NB4 (cell line): ENCODE results near the gene CAVIN4.

Experiments
- DNase-seq: peaks from one replicate; pipeline ENCODE4 v3.0.0; 2010; ENCODE audit warnings: low read depth
- H3K4me3 ChIP-seq: one replicate; pipeline ENCODE4 v1.5.1; 2011; ENCODE audit warnings: mild to moderate bottlenecking, low read depth, low read length, moderate library complexity
- MYC ChIP-seq: IDR thresholded peaks from 2 replicates; pipeline ENCODE4 v1.6.1; 2011; ENCODE audit warnings: low read depth, low read length
- POLR2A ChIP-seq: IDR thresholded peaks from 2 replicates; pipeline ENCODE4 v1.6.1; 2011; ENCODE audit warnings: mild to moderate bottlenecking; ENCODE audit not compliant: insufficient read length; ENCODE audit errors: extremely low read depth
- TF ChIP-seq, protein P1 (sequence below): IDR thresholded peaks from one replicate; pipeline ENCODE4 v1.5.1; 2012; ENCODE audit warnings: low read depth, low read length
- TF ChIP-seq, protein P2 (sequence below): IDR thresholded peaks from 2 replicates; pipeline ENCODE4 v1.6.1; 2011; ENCODE audit warnings: low read depth, low read length

CAVIN4 gene, protein sequence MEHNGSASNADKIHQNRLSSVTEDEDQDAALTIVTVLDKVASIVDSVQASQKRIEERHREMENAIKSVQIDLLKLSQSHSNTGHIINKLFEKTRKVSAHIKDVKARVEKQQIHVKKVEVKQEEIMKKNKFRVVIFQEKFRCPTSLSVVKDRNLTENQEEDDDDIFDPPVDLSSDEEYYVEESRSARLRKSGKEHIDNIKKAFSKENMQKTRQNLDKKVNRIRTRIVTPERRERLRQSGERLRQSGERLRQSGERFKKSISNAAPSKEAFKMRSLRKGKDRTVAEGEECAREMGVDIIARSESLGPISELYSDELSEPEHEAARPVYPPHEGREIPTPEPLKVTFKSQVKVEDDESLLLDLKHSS

DNA sequence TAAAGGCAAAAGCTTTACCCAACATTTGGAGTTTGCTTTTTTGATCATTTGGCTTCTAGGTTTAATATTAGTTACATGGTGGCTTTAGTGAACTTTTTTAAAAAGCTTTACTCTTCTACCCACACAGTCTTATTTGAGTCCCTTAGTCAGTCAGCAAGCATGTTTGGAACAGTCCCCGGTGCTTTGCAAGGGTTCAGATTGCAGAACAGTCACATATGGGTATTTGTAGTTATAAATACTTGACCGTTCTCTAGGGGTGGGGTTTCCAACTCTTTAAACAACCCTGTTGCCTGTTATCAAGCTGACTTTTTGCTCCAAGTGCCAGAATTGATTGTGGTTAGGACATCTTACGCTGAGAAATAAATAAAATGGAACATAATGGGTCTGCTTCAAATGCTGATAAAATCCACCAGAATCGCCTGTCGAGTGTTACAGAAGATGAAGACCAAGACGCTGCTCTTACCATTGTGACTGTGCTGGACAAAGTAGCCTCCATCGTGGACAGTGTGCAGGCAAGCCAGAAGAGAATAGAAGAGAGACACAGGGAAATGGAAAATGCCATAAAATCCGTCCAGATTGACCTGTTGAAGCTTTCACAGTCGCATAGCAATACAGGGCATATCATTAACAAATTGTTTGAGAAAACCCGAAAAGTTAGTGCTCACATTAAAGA lies at the start of gene CAVIN4:
Gene CAVIN4, plus strand, starts transcription at position 304 of the 673 bp plus-strand sequence. Its CDS starts 65 bp downstream, at position 369.
- TF ChIP-seq, protein P1, sequence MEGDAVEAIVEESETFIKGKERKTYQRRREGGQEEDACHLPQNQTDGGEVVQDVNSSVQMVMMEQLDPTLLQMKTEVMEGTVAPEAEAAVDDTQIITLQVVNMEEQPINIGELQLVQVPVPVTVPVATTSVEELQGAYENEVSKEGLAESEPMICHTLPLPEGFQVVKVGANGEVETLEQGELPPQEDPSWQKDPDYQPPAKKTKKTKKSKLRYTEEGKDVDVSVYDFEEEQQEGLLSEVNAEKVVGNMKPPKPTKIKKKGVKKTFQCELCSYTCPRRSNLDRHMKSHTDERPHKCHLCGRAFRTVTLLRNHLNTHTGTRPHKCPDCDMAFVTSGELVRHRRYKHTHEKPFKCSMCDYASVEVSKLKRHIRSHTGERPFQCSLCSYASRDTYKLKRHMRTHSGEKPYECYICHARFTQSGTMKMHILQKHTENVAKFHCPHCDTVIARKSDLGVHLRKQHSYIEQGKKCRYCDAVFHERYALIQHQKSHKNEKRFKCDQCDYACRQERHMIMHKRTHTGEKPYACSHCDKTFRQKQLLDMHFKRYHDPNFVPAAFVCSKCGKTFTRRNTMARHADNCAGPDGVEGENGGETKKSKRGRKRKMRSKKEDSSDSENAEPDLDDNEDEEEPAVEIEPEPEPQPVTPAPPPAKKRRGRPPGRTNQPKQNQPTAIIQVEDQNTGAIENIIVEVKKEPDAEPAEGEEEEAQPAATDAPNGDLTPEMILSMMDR, result no peak
- TF ChIP-seq, protein P2, sequence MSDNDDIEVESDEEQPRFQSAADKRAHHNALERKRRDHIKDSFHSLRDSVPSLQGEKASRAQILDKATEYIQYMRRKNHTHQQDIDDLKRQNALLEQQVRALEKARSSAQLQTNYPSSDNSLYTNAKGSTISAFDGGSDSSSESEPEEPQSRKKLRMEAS, result no peak
- no peak for TF ChIP-seq POLR2A
- no peak for DNase-seq
- H3K4me3 ChIP-seq, result no peak within 1 kb of the TSS

DNA sequence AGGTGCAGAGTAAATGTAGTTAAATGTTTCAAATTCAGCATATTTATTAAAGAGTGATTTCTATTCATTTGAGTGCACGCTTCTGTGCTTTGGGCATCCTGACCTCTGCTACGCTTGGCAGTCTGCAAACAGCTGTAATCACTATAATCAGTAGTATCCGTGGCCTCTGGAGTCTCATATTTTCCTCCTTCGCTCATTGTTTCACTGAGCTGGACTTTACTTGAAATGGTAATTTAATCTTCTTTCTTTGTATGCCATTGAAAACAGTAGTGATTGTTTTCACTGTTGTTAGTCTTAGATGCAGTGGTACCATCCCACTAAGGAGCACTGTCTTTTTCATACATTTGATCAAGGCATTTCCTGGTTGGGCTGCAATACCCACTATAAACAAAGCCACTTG lies 43.5 kb upstream of the CAVIN4 start:
- TF ChIP-seq MYC, result no peak
- TF ChIP-seq POLR2A, result no peak
- TF ChIP-seq, protein P2, result no peak
- TF ChIP-seq, protein P1, result no peak
- H3K4me3 ChIP-seq, result no peak overlapping the region
- no peak for DNase-seq

DNA sequence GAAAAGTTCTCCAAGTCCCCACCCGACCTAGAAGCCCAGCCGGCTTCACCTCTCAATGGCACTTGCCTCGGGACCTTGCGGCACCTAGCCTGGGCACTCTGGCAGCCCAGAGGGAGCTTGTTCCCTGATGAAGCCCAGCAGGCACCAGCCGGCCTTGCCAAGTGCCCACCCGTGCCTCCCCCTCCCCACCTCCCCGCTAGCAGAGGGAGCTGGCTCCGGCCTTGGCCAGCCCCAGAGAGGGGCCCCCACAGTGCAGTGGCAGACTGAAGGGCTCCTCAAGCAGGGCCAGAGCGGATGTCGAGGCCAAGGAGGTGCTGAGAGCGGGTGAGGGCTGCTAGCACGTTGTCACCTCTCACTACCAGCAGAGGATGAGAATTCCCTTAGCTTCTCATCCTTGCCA lies 37.6 kb upstream of the CAVIN4 start:
- TF ChIP-seq, protein P2, result no peak
- TF ChIP-seq MYC (no peak), POLR2A (no peak)
- TF ChIP-seq, protein P1, result no peak
- H3K4me3 ChIP-seq, result no peak overlapping the region
- DNase-seq, result no peak

DNA sequence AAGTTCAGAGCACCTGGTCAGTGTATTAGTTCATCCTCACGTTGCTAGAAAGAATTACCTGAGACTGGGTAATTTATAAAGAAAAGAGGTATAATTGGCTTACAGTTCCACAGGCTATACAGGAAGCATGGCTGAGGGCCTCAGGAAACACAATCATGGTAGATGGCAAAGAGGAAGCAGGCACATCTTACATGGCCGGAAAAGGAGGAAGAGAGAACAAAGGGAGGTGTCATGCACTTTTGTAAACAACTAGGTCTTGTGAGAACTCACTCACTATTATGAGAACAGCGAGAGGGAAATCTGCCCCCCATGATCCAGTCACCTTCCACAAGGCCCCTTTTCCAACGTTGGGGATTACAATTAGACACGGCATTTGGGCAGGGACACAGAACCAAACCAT lies 28.8 kb upstream of the CAVIN4 start:
- H3K4me3 ChIP-seq, result no peak overlapping the region
- DNase-seq, result no peak
- TF ChIP-seq, protein P1, result no peak
- TF ChIP-seq, protein P2, result no peak
- no peak for TF ChIP-seq POLR2A
- no peak for TF ChIP-seq MYC

DNA sequence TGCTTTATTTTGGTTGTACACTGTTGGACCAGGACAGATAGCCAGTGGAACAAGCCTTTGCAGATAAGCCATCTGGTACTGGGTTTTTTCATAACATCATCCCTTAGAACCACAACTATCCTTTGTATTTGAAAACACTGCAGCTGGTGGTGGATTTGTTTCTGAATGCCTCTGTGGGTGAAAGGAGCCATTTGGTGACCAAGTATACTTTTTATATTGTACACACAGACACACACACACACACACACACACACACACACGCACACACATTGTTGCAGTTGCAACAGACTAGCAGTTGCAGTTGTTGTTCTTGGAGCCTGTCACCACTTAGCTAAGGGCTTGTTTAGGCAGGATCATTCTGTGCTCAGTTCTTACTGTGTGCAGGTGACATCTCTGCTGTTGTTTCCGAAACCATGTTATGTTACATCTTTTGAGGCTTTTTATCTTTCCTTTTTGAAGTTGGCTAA lies 22.9 kb upstream of the CAVIN4 start:
- TF ChIP-seq, protein P1, result no peak
- TF ChIP-seq, protein P2, result no peak
- DNase-seq, result no peak
- no peak overlapping the region for H3K4me3 ChIP-seq
